Neutrophil (primary cell): ENCODE data around the gene FBXW11.

Experiments used
- H3K27ac ChIP-seq: fragments of 200-600 bp; sonication (generic); 2 replicates; pipeline ENCODE4 v1.5.1; 2016; ENCODE audit warnings: mild to moderate bottlenecking, moderate library complexity
- H3K27me3 ChIP-seq: fragments of 200-600 bp; sonication (generic); 2 replicates; pipeline ENCODE4 v1.6.0; 2016; ENCODE audit warnings: mild to moderate bottlenecking
- H3K36me3 ChIP-seq: fragments of 200-600 bp; sonication (generic); 2 replicates; pipeline ENCODE4 v1.5.1; 2017
- H3K4me1 ChIP-seq, 2 experiments: fragments of 200-600 bp in 1 of 2; sonication (generic) in 1 of 2; 1 replicate in 1 of 2; 2 replicates in 1 of 2; pipeline versions ENCODE4 v1.5.1 to v1.6.1; 2013 to 2016; ENCODE audit warnings: low read depth in 1 of 2, low read length in 1 of 2, mild to moderate bottlenecking in 1 of 2, moderate library complexity in 1 of 2; ENCODE audit not compliant: control insufficient read depth in 1 of 2, insufficient read depth in 1 of 2
- H3K4me3 ChIP-seq, 2 experiments: fragments of 200-600 bp in 1 of 2; sonication (generic) in 1 of 2; 1 replicate in 1 of 2; 2 replicates in 1 of 2; pipeline ENCODE4 v1.5.1; 2013 to 2016; ENCODE audit warnings: low read depth in 1 of 2, low read length in 1 of 2, mild to moderate bottlenecking in 1 of 2, moderate library complexity in 1 of 2
- H3K9me3 ChIP-seq: fragments of 200-600 bp; sonication (generic); 2 replicates; pipeline ENCODE4 v1.5.1; 2016
- CTCF ChIP-seq: fragments of 200-600 bp; sonication (generic); IDR thresholded peaks from 2 replicates; pipeline ENCODE4 v1.5.1; 2016; ENCODE audit warnings: antibody characterized with exemption

The FBXW11 gene

GRCh38 chr5:171953860-171954701 is 52.4 kb downstream of the FBXW11 start:
- peaks cover 9 to 10% of the 10 kb centered on the region in 2 experiments for H3K4me1 ChIP-seq
- no peak overlapping the region for H3K27ac ChIP-seq
- no peak overlapping the region for H3K4me3 ChIP-seq
- no peaks in the 10 kb centered on the region for H3K9me3 ChIP-seq
- no peaks in the 10 kb centered on the region for H3K36me3 ChIP-seq
- TF ChIP-seq CTCF = no peak
- no peaks in the 10 kb centered on the region for H3K27me3 ChIP-seq

GRCh38 chr5:171952021-171952420 is 54.4 kb downstream of the FBXW11 start:
- H3K4me1 ChIP-seq = peaks cover 0 to under 1% of the 10 kb centered on the region in 2 experiments
- no peak for TF ChIP-seq CTCF
- H3K9me3 ChIP-seq = no peaks in the 10 kb centered on the region
- H3K27me3 ChIP-seq = no peaks in the 10 kb centered on the region
- no peak overlapping the region for H3K4me3 ChIP-seq
- no peaks in the 10 kb centered on the region for H3K36me3 ChIP-seq
- H3K27ac ChIP-seq = no peak overlapping the region

- H3K4me3 ChIP-seq = no peak overlapping the region
- no peaks in the 10 kb centered on the region for H3K4me1 ChIP-seq
- no peaks in the 10 kb centered on the region for H3K27me3 ChIP-seq
- H3K27ac ChIP-seq = no peak overlapping the region
- no peaks in the 10 kb centered on the region for H3K36me3 ChIP-seq
- H3K9me3 ChIP-seq = no peaks in the 10 kb centered on the region
- TF ChIP-seq CTCF = no peak
Observed at GRCh38 chr5:171951218-171951617, 55.2 kb downstream of the FBXW11 start.

- Histone ChIP-seq H3K4me3 (no peak overlapping the region), H3K27me3 (no peaks in the 10 kb centered on the region), H3K9me3 (no peaks in the 10 kb centered on the region), H3K36me3 (no peaks in the 10 kb centered on the region), H3K27ac (no peak overlapping the region), H3K4me1 (no peaks in the 10 kb centered on the region)
- TF ChIP-seq CTCF = no peak
Observed at GRCh38 chr5:171946000-171946781, 60.2 kb downstream of the FBXW11 start.

GRCh38 chr5:171945476-171945875 is 61.0 kb downstream of the FBXW11 start:
- H3K4me1 ChIP-seq = peaks cover 3% of the 10 kb centered on the region in 2 experiments
- no peak overlapping the region for H3K4me3 ChIP-seq
- no peaks in the 10 kb centered on the region for H3K36me3 ChIP-seq
- no peaks in the 10 kb centered on the region for H3K9me3 ChIP-seq
- H3K27ac ChIP-seq = no peak overlapping the region
- no peaks in the 10 kb centered on the region for H3K27me3 ChIP-seq
- no peak for TF ChIP-seq CTCF
